Measurements from ENCODE around the gene ANKS3.

- TF ChIP-seq POLR2A (IDR thresholded peaks at IDR 0.05; ENCODE audit: low read length), result no peak
- no peak for TF ChIP-seq SMC3 (IDR thresholded peaks at IDR 0.05)
- TF ChIP-seq CEBPB (IDR thresholded peaks at IDR 0.05), result no peak
- TF ChIP-seq EHF (CRISPR knock-in tag; IDR thresholded peaks at IDR 0.05), result no peak
- TF ChIP-seq CBX8 (IDR thresholded peaks at IDR 0.05), result no peak
- no peak for TF ChIP-seq CTCF (IDR thresholded peaks at IDR 0.05)
- no peak for TF ChIP-seq NPAS2 (CRISPR knock-in tag; IDR thresholded peaks at IDR 0.05; ENCODE audit: borderline replicate concordance)
- no peak for TF ChIP-seq KDM5A (IDR thresholded peaks at IDR 0.05)
- TF ChIP-seq TP53 (CRISPR knock-in tag; IDR thresholded peaks at IDR 0.05), result no peak
- TF ChIP-seq BHLHE40 (IDR thresholded peaks at IDR 0.05; ENCODE audit: low read depth, low read length), result no peak
Measured at GRCh38 chr16:4656695-4657686, 77.1 kb downstream of the ANKS3 start.

All from A549 (cell line).